H1 (cell line): ENCODE results near the gene MBNL2. TPM values are rescaled to one million over a fixed set of nuclear protein-coding genes. Genes with fewer than 3 reads are reported as not detected.

ENCODE experiments used
- CTCF ChIA-PET: fragments of 300-600 bp; sonication (Branson Sonifier 250); formaldehyde crosslinking; loops from one replicate; lab custom pipeline; 2021; ENCODE audit not compliant: partially characterized antibody; lab: Charles Lee
- POLR2A ChIA-PET: fragments of 300-600 bp; sonication (Branson Sonifier 250); formaldehyde crosslinking; loops from one replicate; lab custom pipeline; 2021; ENCODE audit warnings: inconsistent platforms; ENCODE audit not compliant: partially characterized antibody; lab: Charles Lee
- DNase-seq, 2 experiments: peaks; one replicate each; pipeline versions ENCODE4 v3.0.0 to v3.0.0-alpha.2; 2010 to 2022; ENCODE audit warnings: low spot score in 2 of 2, low read depth in 1 of 2, mixed read lengths in 1 of 2
- FAIRE-seq: peaks from 2 replicates; lab custom pipeline; 2011; peaks lifted over from hg19 to GRCh38; lab: Jason Lieb, UNC
- H2AFZ ChIP-seq: 2 replicates; pipeline ENCODE4 v1.8.1; 2012; ENCODE audit warnings: low read length, inconsistent platforms
- H2AK5ac ChIP-seq: 2 replicates; pipeline ENCODE4 v1.6.1; 2013; ENCODE audit warnings: low read depth, low read length
- H2BK120ac ChIP-seq: replicated peaks from 2 replicates; pipeline ENCODE3; 2013; ENCODE audit warnings: low read depth, low read length, inconsistent platforms
- H2BK12ac ChIP-seq: 2 replicates; pipeline ENCODE4 v1.6.1; 2013; ENCODE audit warnings: low read depth, low read length
- H2BK15ac ChIP-seq: 2 replicates; pipeline ENCODE4 v1.6.1; 2013; ENCODE audit warnings: low read length
- H2BK20ac ChIP-seq: 2 replicates; pipeline ENCODE4 v1.6.1; 2013; ENCODE audit warnings: low read length
- H2BK5ac ChIP-seq: 2 replicates; pipeline ENCODE4 v1.6.1; 2013; ENCODE audit warnings: low read depth, low read length
- H3K14ac ChIP-seq: 2 replicates; pipeline ENCODE4 v1.6.1; 2013; ENCODE audit warnings: inconsistent platforms; ENCODE audit not compliant: insufficient read length
- H3K18ac ChIP-seq: 2 replicates; pipeline ENCODE4 v1.6.1; 2013; ENCODE audit warnings: low read length; ENCODE audit errors: extremely low read depth
- H3K23ac ChIP-seq: 2 replicates; pipeline ENCODE4 v1.6.1; 2013; ENCODE audit warnings: inconsistent platforms; ENCODE audit not compliant: insufficient read length
- H3K23me2 ChIP-seq: 2 replicates; pipeline ENCODE4 v1.6.1; 2013; ENCODE audit warnings: low read depth, low read length
- H3K27ac ChIP-seq: 2 replicates; pipeline ENCODE4 v1.6.1; 2011; ENCODE audit warnings: low read depth, low read length, inconsistent platforms
- H3K27me3 ChIP-seq, 4 experiments: replicated peaks in 1 of 4; 1 replicate in 1 of 4; 2 replicates in 3 of 4; pipeline versions ENCODE4 v1.6.1 to v1.8.1; 2011 to 2013; ENCODE audit warnings: low read length in 3 of 4, mild to moderate bottlenecking in 3 of 4, inconsistent platforms in 2 of 4, mixed read lengths in 2 of 4, moderate library complexity in 1 of 4; ENCODE audit not compliant: control insufficient read depth in 3 of 4, insufficient read depth in 3 of 4; ENCODE audit errors: extremely low read depth in 1 of 4
- H3K36me3 ChIP-seq, 4 experiments: 2 replicates each; pipeline versions ENCODE4 v1.6.1 to v1.8.1; 2011 to 2013; ENCODE audit warnings: mild to moderate bottlenecking in 4 of 4, low read length in 3 of 4, moderate library complexity in 2 of 4, control low read depth in 1 of 4, inconsistent platforms in 1 of 4; ENCODE audit not compliant: insufficient read depth in 4 of 4, control insufficient read depth in 2 of 4
- H3K4ac ChIP-seq: replicated peaks from 2 replicates; pipeline ENCODE3; 2013; ENCODE audit warnings: low read length, low read depth, mixed read lengths, inconsistent platforms; ENCODE audit not compliant: insufficient read length
- H3K4me1 ChIP-seq, 4 experiments: replicated peaks in 1 of 4; 1 replicate in 1 of 4; 2 replicates in 3 of 4; pipeline versions ENCODE4 v1.6.1 to v1.8.1; 2011 to 2013; ENCODE audit warnings: low read length in 3 of 4, inconsistent platforms in 2 of 4, mixed read lengths in 1 of 4; ENCODE audit not compliant: insufficient read depth in 4 of 4, control insufficient read depth in 3 of 4
- H3K4me2 ChIP-seq, 2 experiments: 2 replicates each; pipeline versions ENCODE4 v1.6.1 to v1.8.1; 2011 to 2013; ENCODE audit warnings: low read depth in 2 of 2, low read length in 2 of 2, control low read depth in 1 of 2, inconsistent platforms in 1 of 2, mild to moderate bottlenecking in 1 of 2; ENCODE audit not compliant: insufficient read depth in 1 of 2
- H3K4me3 ChIP-seq, 4 experiments: fragments of 200-600, 300-600 bp in 1 of 4; sonication (generic), shearing (Covaris generic), sonication (Bioruptor Twin) in 1 of 4; 2 replicates each; pipeline versions ENCODE4 v1.5.1 to v1.8.1; 2011 to 2016; ENCODE audit warnings: low read length in 4 of 4, low read depth in 3 of 4, control low read depth in 2 of 4, inconsistent platforms in 2 of 4, mild to moderate bottlenecking in 2 of 4, mixed read lengths in 1 of 4, moderate library complexity in 1 of 4; ENCODE audit not compliant: insufficient read depth in 2 of 4; ENCODE audit errors: extremely low read depth in 1 of 4
- H3K56ac ChIP-seq: replicated peaks from 2 replicates; pipeline ENCODE3; 2013; ENCODE audit warnings: low read depth, mild to moderate bottlenecking, mixed read lengths, low read length, inconsistent platforms; ENCODE audit not compliant: insufficient read length
- H3K79me1 ChIP-seq: 2 replicates; pipeline ENCODE4 v1.6.1; 2013; ENCODE audit warnings: low read depth, low read length, control low read depth
- H3K79me2 ChIP-seq, 2 experiments: 2 replicates each; pipeline versions ENCODE4 v1.6.1 to v1.8.1; 2012 to 2013; ENCODE audit warnings: low read length in 2 of 2, mild to moderate bottlenecking in 2 of 2, inconsistent platforms in 1 of 2; ENCODE audit not compliant: insufficient read depth in 2 of 2, control insufficient read depth in 1 of 2
- H3K9ac ChIP-seq, 4 experiments: replicated peaks in 1 of 4; 1 replicate in 1 of 4; 2 replicates in 3 of 4; pipeline versions ENCODE4 v1.6.1 to v1.8.1; 2011 to 2013; ENCODE audit warnings: low read depth in 3 of 4, low read length in 3 of 4, control low read depth in 2 of 4, mild to moderate bottlenecking in 2 of 4, moderate library complexity in 2 of 4, inconsistent platforms in 1 of 4; ENCODE audit errors: extremely low read depth in 1 of 4
- H3K9me3 ChIP-seq, 2 experiments: 2 replicates each; pipeline versions ENCODE4 v1.6.1 to v1.8.1; 2012 to 2013; ENCODE audit warnings: mild to moderate bottlenecking in 2 of 2, moderate library complexity in 2 of 2, control low read depth in 1 of 2, inconsistent platforms in 1 of 2, low read depth in 1 of 2, low read length in 1 of 2, mixed read lengths in 1 of 2; ENCODE audit not compliant: insufficient read depth in 2 of 2
- H4K20me1 ChIP-seq, 2 experiments: replicated peaks in 1 of 2; 2 replicates each; pipeline versions ENCODE3 to v1.8.1; 2011 to 2013; ENCODE audit warnings: inconsistent platforms in 2 of 2, low read length in 2 of 2, mild to moderate bottlenecking in 1 of 2; ENCODE audit not compliant: insufficient read depth in 2 of 2, control insufficient read depth in 1 of 2
- H4K5ac ChIP-seq: 2 replicates; pipeline ENCODE4 v1.6.1; 2013; ENCODE audit warnings: low read length, low read depth, mixed read lengths, inconsistent platforms; ENCODE audit not compliant: insufficient read length
- H4K8ac ChIP-seq: 2 replicates; pipeline ENCODE4 v1.8.0; 2013; ENCODE audit warnings: mild to moderate bottlenecking, moderate library complexity, low read length, inconsistent platforms; ENCODE audit not compliant: insufficient read depth; ENCODE audit errors: extremely low read depth
- H4K91ac ChIP-seq: replicated peaks from 2 replicates; pipeline ENCODE3; 2013; ENCODE audit warnings: low read length, mixed read lengths, inconsistent platforms; ENCODE audit not compliant: insufficient read length
- ATF2 ChIP-seq: IDR thresholded peaks from 2 replicates; pipeline ENCODE4 v1.6.1; 2012; ENCODE audit warnings: low read length, inconsistent platforms
- FOSL1 ChIP-seq: IDR thresholded peaks from 2 replicates; pipeline ENCODE4 v1.6.1; 2011; ENCODE audit warnings: mild to moderate bottlenecking, low read depth, low read length, moderate library complexity; ENCODE audit not compliant: insufficient read depth
- YY1 ChIP-seq: IDR thresholded peaks from 2 replicates; pipeline ENCODE4 v1.6.1; 2011; ENCODE audit warnings: low read depth, mild to moderate bottlenecking, low read length
- WGBS, 2 experiments: shearing (Covaris generic) in 1 of 2; methylation state at CpG; one replicate each; pipeline versions ENCODE4 v1.1.6 to v1.1.7; 2013 to 2015; ENCODE audit warnings: low lambda C conversion rate in 2 of 2, mixed read lengths in 2 of 2, inconsistent platforms in 1 of 2, low coverage in 1 of 2, missing lambda C conversion rate in 1 of 2; ENCODE audit not compliant: insufficient replicate concordance in 2 of 2, insufficient coverage in 1 of 2, insufficient read length in 1 of 2; ENCODE audit errors: extremely low coverage in 1 of 2, missing lambda C conversion rate in 1 of 2; 5-methylcytosine and 5-hydroxymethylcytosine counted together
- polyA plus RNA-seq, 7 experiments: library from polyadenylated mRNA; depleted of rRNA in 3 of 7; stranded (reverse) in 5 of 7; unstranded in 2 of 7; fragments of >200 nt in 5 of 7; fragments of 200-250 nt in 2 of 7; gene quantifications; 1 replicate in 5 of 7; 2 replicates in 1 of 7; 4 replicates in 1 of 7; pipeline versions ENCODE4 v1.2.1 to v1.2.3, GENCODE V29; 2011 to 2013; ENCODE audit warnings: missing spikeins in 2 of 7, mixed read lengths in 2 of 7
- total RNA-seq: library from RNA; stranded (reverse); fragmentation: NEBNext Ultra II Directional; extraction: Animal tissue kit (Norgen Biotek cat#: 25700); gene quantifications from 2 replicates; pipeline ENCODE4 v1.2.1, GENCODE V29; 2021

The MBNL2 gene
- total and polyA plus RNA-seq, 2 of the 8 experiments (the other 6 are each of a cell fraction or from before 2014, with no cell fraction given), result 1.0 to 2.6 TPM

- Histone ChIP-seq H3K27ac (no peak overlapping the region), H2BK5ac (no peak overlapping the region), H4K91ac (no peak overlapping the region), H2AFZ (no peak overlapping the region), H3K14ac (no peak overlapping the region), H3K9me3 (no peaks in the 10 kb centered on the region), H3K4me3 (no peak overlapping the region), H3K36me3 (no peaks in the 10 kb centered on the region), H3K18ac (0 out of 2 replicates have a peak overlapping the region, but pooled peaks have one; percentile 6), H4K20me1 (no peaks in the 10 kb centered on the region), H3K27me3 (no peaks in the 10 kb centered on the region; a peak in 1 of 7 replicates), H3K4ac (no peak overlapping the region), H3K4me1 (peaks cover 11 to 18% (median 16%) of the 10 kb centered on the region in 4 experiments), H3K23ac (no peak overlapping the region), H3K56ac (no peak overlapping the region), H2BK120ac (no peak overlapping the region), H2BK12ac (peak overlapping the region; percentile 50; the same call in 1 of the 2 replicates), H3K79me1 (no peaks in the 10 kb centered on the region), H2BK15ac (no peak overlapping the region), H3K9ac (peak overlapping the region in 1 of 4 experiments; percentile 21; a peak in 1 of 7 replicates), H2AK5ac (no peak overlapping the region), H3K23me2 (no peaks in the 10 kb centered on the region), H3K4me2 (peak overlapping the region; percentile 12 to 56; a peak in 2 of 4 replicates), H4K5ac (peak overlapping the region; percentile 24), H3K79me2 (no peaks in the 10 kb centered on the region), H2BK20ac (no peak overlapping the region)
- ChIA-PET CTCF (interaction anchor here (0.6 to 4.7 kb wide), 15 partner anchors 9 to 158 kb away, joined by 3 to 25 read pairs (median 4); partner anchors contain the start of gene MBNL2), POLR2A (interaction anchor here (0.8 to 1.4 kb wide), 2 partner anchors 12 to 52 kb away, joined by 3 to 4 read pairs; no protein-coding TSS in a partner anchor)
- no peak for DNase-seq
- no peak for TF ChIP-seq ATF2
- TF ChIP-seq FOSL1, result no peak
- no peak for TF ChIP-seq YY1
- TF ChIP-seq, all 59 proteins: peak for 0
- no peak for FAIRE-seq
- no peak overlapping the region for H4K8ac ChIP-seq
- 61% methylated on average over 8 of the region's 8 CpGs; no CpG with 5 or more reads in 1 of the 2 experiments for WGBS, 2 experiments
Observed at GRCh38 chr13:97266332-97266731, 44.2 kb downstream of the MBNL2 start.
